SK-N-SH treated with all-trans-retinoic acid at 6 μM for 48 hours (cell line): Measurements from ENCODE around the gene SCAF11.

Experiments used
- ARNTL ChIP-seq: fragments of 450-650 bp; formaldehyde crosslinking; IDR thresholded peaks from 2 replicates; pipeline ENCODE4 v1.5.0; 2020; ENCODE audit warnings: low read depth, mild to moderate bottlenecking, moderate library complexity, borderline replicate concordance
- CSDC2 ChIP-seq: fragments of 250-450 bp; sonication (Bioruptor Pico); IDR thresholded peaks from 2 replicates; pipeline ENCODE4 v1.5.0; 2020; ENCODE audit warnings: mild to moderate bottlenecking, moderate library complexity
- POU6F1 ChIP-seq: fragments of 250-450 bp; sonication (Bioruptor Pico); IDR thresholded peaks from 2 replicates; pipeline ENCODE4 v1.8.0; 2021; ENCODE audit warnings: low read depth, mild to moderate bottlenecking, moderate library complexity, borderline replicate concordance
- RARB ChIP-seq: fragments of 250-450 bp; sonication (Bioruptor Pico); IDR thresholded peaks from 2 replicates; pipeline ENCODE4 v1.8.0; 2021; ENCODE audit warnings: mild to moderate bottlenecking, moderate library complexity
- ZFP30 ChIP-seq: fragments of 450-650 bp; formaldehyde crosslinking; IDR thresholded peaks from 2 replicates; pipeline ENCODE4 v1.5.0; 2022; ENCODE audit warnings: mild to moderate bottlenecking, moderate library complexity
- ZNF565 ChIP-seq: fragments of 450-650 bp; formaldehyde crosslinking; conservative IDR thresholded peaks from 2 replicates; pipeline ENCODE4 v1.5.0; 2020; ENCODE audit warnings: low read depth, mild to moderate bottlenecking, moderate library complexity
- ZNF8 ChIP-seq: fragments of 450-650 bp; formaldehyde crosslinking; IDR thresholded peaks from 2 replicates; pipeline ENCODE4 v1.5.0; 2020; ENCODE audit warnings: mild to moderate bottlenecking, moderate library complexity

DNA sequence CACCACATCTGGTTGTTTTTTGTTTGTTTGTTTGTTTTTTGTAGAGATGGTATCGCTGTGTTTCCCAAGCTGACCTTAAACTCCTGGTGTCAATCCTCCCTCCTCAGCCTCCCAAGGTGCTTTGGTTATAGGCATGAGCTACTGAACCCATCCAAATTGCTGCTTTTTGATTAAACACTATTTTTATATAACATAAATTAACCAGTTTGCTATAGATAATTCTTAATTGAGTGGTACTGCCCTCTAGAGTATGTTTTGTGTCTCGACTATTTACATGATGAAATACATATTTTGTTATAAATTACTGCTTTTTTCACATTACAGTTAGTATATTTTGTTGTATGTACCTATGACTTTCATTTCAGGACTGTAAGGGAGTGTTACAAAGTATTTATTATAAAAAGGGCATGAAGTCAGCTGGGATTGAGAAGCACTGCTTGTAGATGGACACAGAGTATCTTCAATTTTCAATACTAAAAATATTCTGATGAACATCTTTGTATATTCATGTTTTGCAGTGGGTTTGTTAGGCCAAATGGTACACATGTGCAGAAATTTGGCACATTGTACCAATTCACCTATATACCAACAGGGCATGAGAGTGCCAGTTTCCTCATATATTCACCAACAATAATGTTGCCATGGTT, 14.9 kb upstream of the SCAF11 start:
- TF ChIP-seq ARNTL (CRISPR knock-in tag) (no peak), POU6F1 (CRISPR knock-in tag) (no peak), CSDC2 (CRISPR knock-in tag) (no peak), ZNF565 (no peak), RARB (no peak), ZNF8 (CRISPR knock-in tag) (no peak), ZFP30 (CRISPR knock-in tag) (no peak)
